ENCODE data around the gene NTM.

The NTM gene

GRCh38 chr11:132256528-132257279 is 886.3 kb downstream of the NTM start:
- DNase-seq = no peak

- no peak for DNase-seq
Measured at GRCh38 chr11:132257871-132258270, 887.5 kb downstream of the NTM start.

- no peak for DNase-seq
Measured at GRCh38 chr11:132258875-132259274, 888.5 kb downstream of the NTM start.

- no peak for DNase-seq
Measured at GRCh38 chr11:132260636-132261035, 890.2 kb downstream of the NTM start.

GRCh38 chr11:132263241-132263640 is 892.8 kb downstream of the NTM start:
- DNase-seq = peak; percentile 61

GRCh38 chr11:132263875-132264274 is 893.5 kb downstream of the NTM start:
- no peak for DNase-seq

GRCh38 chr11:132264616-132265015 is 894.2 kb downstream of the NTM start:
- DNase-seq = peak; percentile 51

GRCh38 chr11:132278801-132279574 is 908.6 kb downstream of the NTM start:
- DNase-seq = peak; percentile 15

- no peak for DNase-seq
Measured at GRCh38 chr11:132284048-132284447, 913.6 kb downstream of the NTM start.

GRCh38 chr11:132284611-132285010 is 914.2 kb downstream of the NTM start:
- no peak for DNase-seq

- DNase-seq = no peak
Measured at GRCh38 chr11:132285631-132286030, 915.2 kb downstream of the NTM start.

- DNase-seq = no peak
Measured at GRCh38 chr11:132286106-132286505, 915.7 kb downstream of the NTM start.

- DNase-seq = no peak
Measured at GRCh38 chr11:132288036-132288435, 917.6 kb downstream of the NTM start.

- peak; percentile 15 for DNase-seq
Measured at GRCh38 chr11:132289590-132290256, 919.3 kb downstream of the NTM start.

GRCh38 chr11:132293586-132293985 is 923.2 kb downstream of the NTM start:
- no peak for DNase-seq

GRCh38 chr11:132296946-132297610 is 926.7 kb downstream of the NTM start:
- DNase-seq = no peak

- DNase-seq = no peak
Measured at GRCh38 chr11:132298357-132298756, 927.9 kb downstream of the NTM start.

GRCh38 chr11:132300283-132300682 is 929.9 kb downstream of the NTM start:
- peak; percentile 19 for DNase-seq

GRCh38 chr11:132301465-132301864 is 931.0 kb downstream of the NTM start:
- no peak for DNase-seq

GRCh38 chr11:132301900-132302299 is 931.5 kb downstream of the NTM start:
- no peak for DNase-seq

- no peak for DNase-seq
Measured at GRCh38 chr11:132307309-132308020, 937.0 kb downstream of the NTM start.

All from hematopoietic multipotent progenitor cell treated with erythropoietin and hydrocortisone succinate and interleukin-3 and kit ligand, for 4 days (in vitro differentiated cells).